SK-N-SH treated with all-trans-retinoic acid at 6 μM for 48 hours (cell line): ENCODE data around the gene ROBO2.

Experiments used
- PPARA ChIP-seq: fragments of 250-450 bp; sonication (Bioruptor Pico); IDR thresholded peaks from 2 replicates; pipeline ENCODE4 v1.5.0; 2020; ENCODE audit warnings: mild to moderate bottlenecking, borderline replicate concordance
- RARB ChIP-seq: fragments of 250-450 bp; sonication (Bioruptor Pico); IDR thresholded peaks from 2 replicates; pipeline ENCODE4 v1.8.0; 2021; ENCODE audit warnings: mild to moderate bottlenecking, moderate library complexity
- SNAI2 ChIP-seq: fragments of 250-450 bp; sonication (Bioruptor Pico); IDR thresholded peaks from 2 replicates; pipeline ENCODE4 v1.5.0; 2020; ENCODE audit warnings: mild to moderate bottlenecking, moderate library complexity
- ZC3H10 ChIP-seq: fragments of 250-450 bp; sonication (Bioruptor Pico); IDR thresholded peaks from 2 replicates; pipeline ENCODE4 v1.5.1; 2021; ENCODE audit warnings: mild to moderate bottlenecking, moderate library complexity
- ZFP3 ChIP-seq: fragments of 250-450 bp; sonication (Bioruptor Pico); IDR thresholded peaks from 2 replicates; pipeline ENCODE4 v1.5.0; 2020; ENCODE audit warnings: mild to moderate bottlenecking, moderate library complexity
- ZFP30 ChIP-seq: fragments of 450-650 bp; formaldehyde crosslinking; IDR thresholded peaks from 2 replicates; pipeline ENCODE4 v1.5.0; 2022; ENCODE audit warnings: mild to moderate bottlenecking, moderate library complexity
- ZNF70 ChIP-seq: fragments of 450-650 bp; formaldehyde crosslinking; IDR thresholded peaks from 2 replicates; pipeline ENCODE4 v1.5.0; 2020; ENCODE audit warnings: mild to moderate bottlenecking, moderate library complexity
- TF ChIP-seq, protein P1 (sequence below): fragments of 250-450 bp; sonication (Bioruptor Pico); IDR thresholded peaks from 2 replicates; pipeline ENCODE4 v1.8.0; 2021; ENCODE audit warnings: low read depth, mild to moderate bottlenecking, moderate library complexity, borderline replicate concordance
- TF ChIP-seq, protein P2 (sequence below): fragments of 250-450 bp; sonication (Bioruptor Pico); IDR thresholded peaks from 2 replicates; pipeline ENCODE4 v1.8.0; 2020; ENCODE audit warnings: mild to moderate bottlenecking, moderate library complexity, borderline replicate concordance

DNA sequence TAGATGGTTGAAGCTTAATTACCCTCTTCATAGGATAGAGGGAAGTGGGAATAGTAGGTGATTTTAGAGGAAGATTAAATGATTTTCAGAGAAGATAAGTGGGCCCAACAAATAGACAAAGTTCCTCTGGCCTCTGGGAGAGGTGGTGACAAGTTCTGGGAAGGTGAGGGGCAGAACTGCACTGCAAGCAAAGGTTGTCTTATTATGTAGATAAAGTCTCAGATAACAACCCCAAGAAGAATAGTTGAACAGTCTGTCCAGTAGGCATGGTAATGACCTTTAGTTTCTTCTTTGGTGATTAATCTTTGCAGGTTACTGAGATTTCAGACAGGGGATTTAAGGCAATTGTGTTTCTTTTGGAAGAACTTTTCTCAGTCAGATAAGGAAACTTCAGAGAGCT is 439.1 kb downstream of the ROBO2 start:
- TF ChIP-seq, protein P1, sequence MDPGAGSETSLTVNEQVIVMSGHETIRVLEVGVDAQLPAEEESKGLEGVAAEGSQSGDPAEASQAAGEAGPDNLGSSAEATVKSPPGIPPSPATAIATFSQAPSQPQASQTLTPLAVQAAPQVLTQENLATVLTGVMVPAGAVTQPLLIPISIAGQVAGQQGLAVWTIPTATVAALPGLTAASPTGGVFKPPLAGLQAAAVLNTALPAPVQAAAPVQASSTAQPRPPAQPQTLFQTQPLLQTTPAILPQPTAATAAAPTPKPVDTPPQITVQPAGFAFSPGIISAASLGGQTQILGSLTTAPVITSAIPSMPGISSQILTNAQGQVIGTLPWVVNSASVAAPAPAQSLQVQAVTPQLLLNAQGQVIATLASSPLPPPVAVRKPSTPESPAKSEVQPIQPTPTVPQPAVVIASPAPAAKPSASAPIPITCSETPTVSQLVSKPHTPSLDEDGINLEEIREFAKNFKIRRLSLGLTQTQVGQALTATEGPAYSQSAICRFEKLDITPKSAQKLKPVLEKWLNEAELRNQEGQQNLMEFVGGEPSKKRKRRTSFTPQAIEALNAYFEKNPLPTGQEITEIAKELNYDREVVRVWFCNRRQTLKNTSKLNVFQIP (CRISPR knock-in tag) = no peak
- TF ChIP-seq, protein P2, sequence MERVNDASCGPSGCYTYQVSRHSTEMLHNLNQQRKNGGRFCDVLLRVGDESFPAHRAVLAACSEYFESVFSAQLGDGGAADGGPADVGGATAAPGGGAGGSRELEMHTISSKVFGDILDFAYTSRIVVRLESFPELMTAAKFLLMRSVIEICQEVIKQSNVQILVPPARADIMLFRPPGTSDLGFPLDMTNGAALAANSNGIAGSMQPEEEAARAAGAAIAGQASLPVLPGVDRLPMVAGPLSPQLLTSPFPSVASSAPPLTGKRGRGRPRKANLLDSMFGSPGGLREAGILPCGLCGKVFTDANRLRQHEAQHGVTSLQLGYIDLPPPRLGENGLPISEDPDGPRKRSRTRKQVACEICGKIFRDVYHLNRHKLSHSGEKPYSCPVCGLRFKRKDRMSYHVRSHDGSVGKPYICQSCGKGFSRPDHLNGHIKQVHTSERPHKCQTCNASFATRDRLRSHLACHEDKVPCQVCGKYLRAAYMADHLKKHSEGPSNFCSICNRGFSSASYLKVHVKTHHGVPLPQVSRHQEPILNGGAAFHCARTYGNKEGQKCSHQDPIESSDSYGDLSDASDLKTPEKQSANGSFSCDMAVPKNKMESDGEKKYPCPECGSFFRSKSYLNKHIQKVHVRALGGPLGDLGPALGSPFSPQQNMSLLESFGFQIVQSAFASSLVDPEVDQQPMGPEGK = no peak
- TF ChIP-seq RARB (CRISPR knock-in tag) (no peak), ZFP30 (CRISPR knock-in tag) (no peak), ZC3H10 (CRISPR knock-in tag) (no peak), ZNF70 (no peak), ZFP3 (no peak), PPARA (CRISPR knock-in tag) (no peak), SNAI2 (CRISPR knock-in tag) (no peak)
